OCI-LY3 (cell line): ENCODE results near the gene PADI2.

Source experiments
- H2AFZ ChIP-seq: fragments of 200-600, 300-600 bp; shearing (Covaris generic); 2 replicates; pipeline ENCODE4 v1.6.0; 2014; ENCODE audit warnings: antibody characterized with exemption, low read depth, low read length
- H3K27ac ChIP-seq: fragments of 200-600, 300-600 bp; sonication (generic); 2 replicates; pipeline ENCODE4 v1.5.1; 2014; ENCODE audit warnings: mild to moderate bottlenecking, low read length, moderate library complexity, mixed read lengths
- H3K27me3 ChIP-seq: fragments of 200-600, 300-600 bp; sonication (generic); 2 replicates; pipeline ENCODE4 v1.6.1; 2014; ENCODE audit warnings: low read depth, low read length, mixed read lengths
- H3K36me3 ChIP-seq: fragments of 200-600, 300-600 bp; sonication (generic); replicated peaks from 2 replicates; pipeline ENCODE3; 2014; ENCODE audit warnings: low read depth, low read length, mixed read lengths
- H3K4me1 ChIP-seq: fragments of 300-600, 200-600 bp; sonication (generic); 2 replicates; pipeline ENCODE4 v1.6.1; 2014; ENCODE audit warnings: low read length, mixed read lengths
- H3K4me2 ChIP-seq: fragments of 200-600, 300-600 bp; sonication (generic); 2 replicates; pipeline ENCODE4 v1.6.1; 2014; ENCODE audit warnings: low read length, mixed read lengths
- H3K4me3 ChIP-seq: fragments of 300-600, 200-600 bp; sonication (generic); 2 replicates; pipeline ENCODE4 v1.5.1; 2014; ENCODE audit warnings: antibody characterized with exemption, mild to moderate bottlenecking, low read length, moderate library complexity
- H3K79me2 ChIP-seq: fragments of 300-600, 200-600 bp; shearing (Covaris generic); 2 replicates; pipeline ENCODE4 v1.6.1; 2014; ENCODE audit warnings: mild to moderate bottlenecking, low read length, mixed read lengths
- H3K9ac ChIP-seq: fragments of 300-600, 200-600 bp; shearing (Covaris generic); 2 replicates; pipeline ENCODE4 v1.6.0; 2014; ENCODE audit warnings: mild to moderate bottlenecking, low read length, moderate library complexity
- H3K9me3 ChIP-seq: fragments of 200-600, 300-600 bp; shearing (Covaris generic); 2 replicates; pipeline ENCODE4 v1.6.1; 2014; ENCODE audit warnings: low read length, mixed read lengths; ENCODE audit not compliant: insufficient read depth
- H4K20me1 ChIP-seq: fragments of 200-600, 300-600 bp; sonication (generic); 2 replicates; pipeline ENCODE4 v1.6.1; 2016; ENCODE audit warnings: low read length, mixed read lengths; ENCODE audit not compliant: insufficient read depth
- EZH2phosphoT487 ChIP-seq: fragments of 200-600 bp; shearing (Covaris generic); IDR thresholded peaks from 2 replicates; pipeline ENCODE4 v1.6.1; 2018; ENCODE audit warnings: antibody characterized with exemption, mixed run types, low read depth
- TF ChIP-seq, protein P1 (sequence below): fragments of 200-600, 300-600 bp; sonication (generic); IDR thresholded peaks from 2 replicates; pipeline ENCODE4 v1.5.1; 2014; ENCODE audit warnings: antibody characterized with exemption, low read length, low read depth

Gene PADI2

DNA sequence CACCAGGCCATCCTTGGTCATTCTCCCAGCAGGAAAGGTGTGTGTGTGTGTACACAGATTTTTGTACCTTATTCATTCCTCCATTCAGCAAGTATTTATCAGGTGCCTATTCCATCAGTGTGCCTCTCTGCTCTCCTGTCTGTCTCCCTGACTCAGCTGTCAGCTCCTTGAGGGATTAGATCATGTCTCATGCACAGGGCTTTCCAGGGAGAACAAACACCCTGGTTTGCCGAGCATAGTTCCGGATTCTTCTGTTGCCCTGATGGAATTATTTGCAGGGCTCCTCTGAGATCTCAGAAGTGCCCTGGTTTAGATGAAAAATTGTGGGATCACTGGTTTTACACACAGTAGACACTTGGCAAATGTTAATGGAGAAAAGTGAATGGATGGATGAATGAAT, 57.4 kb downstream of the PADI2 start:
- Histone ChIP-seq H2AFZ (no peak overlapping the region), H3K27me3 (no peaks in the 10 kb centered on the region), H3K4me1 (peaks cover 6% of the 10 kb centered on the region; the same call in 1 of the 2 replicates), H4K20me1 (no peaks in the 10 kb centered on the region), H3K36me3 (no peaks in the 10 kb centered on the region), H3K9me3 (no peaks in the 10 kb centered on the region), H3K27ac (no peak overlapping the region), H3K4me3 (no peak overlapping the region), H3K4me2 (no peak overlapping the region), H3K79me2 (no peaks in the 10 kb centered on the region), H3K9ac (no peak overlapping the region)
- TF ChIP-seq, protein P1, sequence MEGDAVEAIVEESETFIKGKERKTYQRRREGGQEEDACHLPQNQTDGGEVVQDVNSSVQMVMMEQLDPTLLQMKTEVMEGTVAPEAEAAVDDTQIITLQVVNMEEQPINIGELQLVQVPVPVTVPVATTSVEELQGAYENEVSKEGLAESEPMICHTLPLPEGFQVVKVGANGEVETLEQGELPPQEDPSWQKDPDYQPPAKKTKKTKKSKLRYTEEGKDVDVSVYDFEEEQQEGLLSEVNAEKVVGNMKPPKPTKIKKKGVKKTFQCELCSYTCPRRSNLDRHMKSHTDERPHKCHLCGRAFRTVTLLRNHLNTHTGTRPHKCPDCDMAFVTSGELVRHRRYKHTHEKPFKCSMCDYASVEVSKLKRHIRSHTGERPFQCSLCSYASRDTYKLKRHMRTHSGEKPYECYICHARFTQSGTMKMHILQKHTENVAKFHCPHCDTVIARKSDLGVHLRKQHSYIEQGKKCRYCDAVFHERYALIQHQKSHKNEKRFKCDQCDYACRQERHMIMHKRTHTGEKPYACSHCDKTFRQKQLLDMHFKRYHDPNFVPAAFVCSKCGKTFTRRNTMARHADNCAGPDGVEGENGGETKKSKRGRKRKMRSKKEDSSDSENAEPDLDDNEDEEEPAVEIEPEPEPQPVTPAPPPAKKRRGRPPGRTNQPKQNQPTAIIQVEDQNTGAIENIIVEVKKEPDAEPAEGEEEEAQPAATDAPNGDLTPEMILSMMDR: no peak
- TF ChIP-seq EZH2phosphoT487: no peak

DNA sequence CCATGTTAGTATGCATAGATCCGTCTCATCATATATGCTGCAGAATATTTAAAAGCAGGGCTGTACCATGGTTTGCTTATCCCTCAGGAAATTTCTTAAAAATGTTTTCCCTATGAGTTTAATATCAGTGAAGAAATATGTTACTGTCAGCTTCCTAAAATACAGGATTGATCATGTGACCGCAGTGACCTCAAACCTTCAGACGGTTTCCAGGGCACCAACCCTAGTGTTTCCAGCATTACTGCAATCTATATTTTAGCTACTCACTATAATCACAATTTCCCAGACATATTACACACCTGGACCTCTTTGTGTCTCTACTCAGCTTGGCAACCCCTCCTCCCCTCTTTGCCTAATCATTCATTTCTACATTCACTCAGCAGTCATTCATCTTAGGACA, 57.8 kb downstream of the PADI2 start:
- H4K20me1 ChIP-seq: no peaks in the 10 kb centered on the region
- no peaks in the 10 kb centered on the region for H3K79me2 ChIP-seq
- TF ChIP-seq EZH2phosphoT487: no peak
- TF ChIP-seq, protein P1: no peak
- no peaks in the 10 kb centered on the region for H3K9me3 ChIP-seq
- H3K4me1 ChIP-seq: peaks cover 6% of the 10 kb centered on the region; the same call in 1 of the 2 replicates
- H3K27me3 ChIP-seq: no peaks in the 10 kb centered on the region
- no peak overlapping the region for H3K9ac ChIP-seq
- H3K36me3 ChIP-seq: no peaks in the 10 kb centered on the region
- H3K4me2 ChIP-seq: no peak overlapping the region
- H3K4me3 ChIP-seq: no peak overlapping the region
- no peak overlapping the region for H2AFZ ChIP-seq
- no peak overlapping the region for H3K27ac ChIP-seq

DNA sequence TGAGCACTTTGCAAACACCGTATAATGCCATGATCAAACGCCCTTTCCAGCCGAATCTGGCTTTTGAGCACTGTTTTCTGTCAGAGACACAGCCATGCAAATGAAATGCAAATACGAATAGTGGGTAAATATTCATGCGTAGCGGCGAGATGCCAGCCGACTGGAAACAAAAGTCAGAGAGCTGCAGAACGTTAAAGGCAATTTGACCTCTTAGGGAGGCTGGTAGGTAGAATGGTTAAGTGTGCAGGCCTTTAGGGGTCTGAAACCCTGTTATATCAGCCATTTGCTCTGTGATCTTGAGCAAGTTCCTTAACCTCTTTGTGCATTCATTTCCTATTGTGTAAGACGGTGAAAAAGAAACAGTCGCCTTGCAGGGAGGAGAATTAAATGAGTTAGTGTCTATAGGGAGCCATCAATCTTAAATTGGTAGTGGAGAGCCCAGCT, 58.9 kb downstream of the PADI2 start:
- no peaks in the 10 kb centered on the region for H3K36me3 ChIP-seq
- no peak overlapping the region for H3K9ac ChIP-seq
- H3K27ac ChIP-seq: no peak overlapping the region
- H3K4me2 ChIP-seq: no peak overlapping the region
- no peak overlapping the region for H3K4me3 ChIP-seq
- no peak overlapping the region for H2AFZ ChIP-seq
- H3K9me3 ChIP-seq: no peaks in the 10 kb centered on the region
- TF ChIP-seq, protein P1: no peak
- no peak for TF ChIP-seq EZH2phosphoT487
- no peaks in the 10 kb centered on the region for H3K27me3 ChIP-seq
- peaks cover 6% of the 10 kb centered on the region; the same call in 1 of the 2 replicates for H3K4me1 ChIP-seq
- no peaks in the 10 kb centered on the region for H3K79me2 ChIP-seq
- H4K20me1 ChIP-seq: no peaks in the 10 kb centered on the region

DNA sequence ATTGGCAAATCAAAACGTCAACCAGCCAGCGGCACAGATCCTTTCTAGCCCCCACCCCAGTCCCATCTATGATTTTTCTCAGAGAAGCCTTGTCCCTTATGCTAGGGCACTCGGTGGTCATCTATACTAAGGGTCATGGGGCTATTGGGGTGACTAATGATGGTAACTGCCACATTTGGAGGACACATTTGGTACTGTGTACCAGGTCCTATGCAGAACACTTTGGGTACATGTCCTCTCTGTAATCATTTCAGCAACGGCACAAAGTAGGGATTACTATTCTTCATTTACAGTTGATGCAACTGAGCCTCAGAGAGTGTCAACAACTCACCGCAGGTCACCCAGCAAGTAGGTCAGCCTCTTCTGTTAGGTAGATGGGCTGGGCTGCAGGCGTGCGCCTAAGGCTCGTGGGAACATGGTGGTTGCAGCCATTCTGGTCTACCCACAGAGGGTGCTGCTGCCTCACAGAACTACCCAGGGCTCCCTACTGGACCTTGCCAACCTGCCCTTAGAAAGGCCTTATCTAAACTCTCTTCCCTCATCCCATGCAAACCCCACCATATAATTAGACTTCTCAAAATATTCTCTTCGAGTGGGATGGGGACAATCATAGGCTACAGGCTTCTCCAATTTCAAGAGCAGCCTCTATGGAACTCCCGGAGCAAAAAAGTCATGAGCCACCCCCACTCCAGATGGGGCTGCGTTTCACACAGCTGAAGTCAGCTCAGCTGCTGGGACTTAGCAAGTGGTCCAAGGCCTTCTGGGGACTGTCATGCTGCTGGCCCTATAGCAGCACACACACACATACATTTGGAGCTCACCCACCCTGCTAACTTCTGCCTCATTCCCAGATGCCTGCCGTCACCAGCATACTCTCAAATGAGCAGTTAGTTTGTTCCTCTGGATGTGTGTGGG, 59.6 kb downstream of the PADI2 start:
- H3K9ac ChIP-seq: no peak overlapping the region
- H3K36me3 ChIP-seq: no peaks in the 10 kb centered on the region
- no peaks in the 10 kb centered on the region for H3K9me3 ChIP-seq
- no peak overlapping the region for H3K4me3 ChIP-seq
- no peaks in the 10 kb centered on the region for H3K79me2 ChIP-seq
- H3K27ac ChIP-seq: no peak overlapping the region
- no peaks in the 10 kb centered on the region for H3K27me3 ChIP-seq
- peaks cover 6% of the 10 kb centered on the region; the same call in 1 of the 2 replicates for H3K4me1 ChIP-seq
- TF ChIP-seq EZH2phosphoT487: no peak
- TF ChIP-seq, protein P1: peak; percentile 65
- no peak overlapping the region for H2AFZ ChIP-seq
- no peaks in the 10 kb centered on the region for H4K20me1 ChIP-seq
- H3K4me2 ChIP-seq: no peak overlapping the region
